B cell (primary cell): Measurements from ENCODE around the gene MYZAP. TPM values are rescaled to one million over a fixed set of nuclear protein-coding genes. Genes with fewer than 3 reads are reported as not detected.

Source experiments
- ATAC-seq: fragments of 200-7000 bp; cut with Tn5 transposase; one replicate; pipeline ENCODE4 v1.10.0; 2021; ENCODE audit warnings: low read depth, mild to moderate bottlenecking, moderate number of reproducible peaks, moderate library complexity
- CTCF ChIA-PET: fragments of 350-600 bp; sonication (Branson Sonifier 250); formaldehyde crosslinking; loops from one replicate; lab custom pipeline; 2021; ENCODE audit warnings: antibody characterized with exemption, inconsistent platforms; lab: Charles Lee
- POLR2A ChIA-PET: fragments of 350-600 bp; sonication (Branson Sonifier 250); formaldehyde crosslinking; loops from one replicate; lab custom pipeline; 2021; ENCODE audit warnings: antibody characterized with exemption; lab: Charles Lee
- DNase-seq: peaks from one replicate; pipeline ENCODE4 v3.0.0; 2013
- H2AFZ ChIP-seq: 2 replicates; pipeline ENCODE4 v1.6.1; 2012; ENCODE audit warnings: mild to moderate bottlenecking, low read depth, low read length; ENCODE audit not compliant: insufficient read depth, poor library complexity, severe bottlenecking
- H3K27ac ChIP-seq, 2 donors: 1 replicate in 1 of 2; 2 replicates in 1 of 2; pipeline ENCODE4 v1.5.1; 2012 to 2013; ENCODE audit warnings: low read length in 2 of 2, mild to moderate bottlenecking in 2 of 2, moderate library complexity in 1 of 2
- H3K27me3 ChIP-seq, 4 experiments: fragments of 200-600 bp in 1 of 4; sonication (generic) in 1 of 4; replicated peaks in 1 of 4; 1 replicate in 2 of 4; 2 replicates in 2 of 4; pipeline versions ENCODE4 v1.6.1 to v1.7.0; 2013 to 2016; ENCODE audit warnings: low read length in 3 of 4, mild to moderate bottlenecking in 2 of 4, mixed read lengths in 1 of 4, moderate library complexity in 1 of 4; ENCODE audit not compliant: insufficient read depth in 4 of 4, control insufficient read depth in 3 of 4; ENCODE audit errors: control extremely low read depth in 1 of 4
- H3K36me3 ChIP-seq, 2 experiments: replicated peaks in 1 of 2; 1 replicate in 1 of 2; 2 replicates in 1 of 2; pipeline versions ENCODE4 v1.6.1 to v1.7.1; 2013; ENCODE audit warnings: low read length in 1 of 2; ENCODE audit not compliant: insufficient read depth in 2 of 2, control insufficient read depth in 1 of 2; ENCODE audit errors: control extremely low read depth in 1 of 2, extremely low read depth in 1 of 2
- H3K4me1 ChIP-seq, 2 donors: fragments of 200-600 bp in 1 of 2; sonication (generic) in 1 of 2; 1 replicate in 1 of 2; 2 replicates in 1 of 2; pipeline versions ENCODE4 v1.5.1 to v1.6.1; 2013 to 2017; ENCODE audit warnings: low read length in 2 of 2; ENCODE audit not compliant: control insufficient read depth in 2 of 2, insufficient read depth in 2 of 2
- H3K4me2 ChIP-seq: replicated peaks from 2 replicates; pipeline ENCODE3; 2012; ENCODE audit warnings: mild to moderate bottlenecking, low read depth, low read length; ENCODE audit not compliant: poor library complexity, severe bottlenecking
- H3K4me3 ChIP-seq, 5 experiments: fragments of 200-600 bp in 1 of 5; sonication (generic) in 1 of 5; 1 replicate in 3 of 5; 2 replicates in 2 of 5; pipeline versions ENCODE4 v1.5.1 to v1.7.0; 2011 to 2016; ENCODE audit warnings: low read length in 4 of 5, mild to moderate bottlenecking in 4 of 5, low read depth in 2 of 5, control low read depth in 1 of 5, moderate library complexity in 1 of 5; ENCODE audit not compliant: insufficient read depth in 1 of 5; ENCODE audit errors: control extremely low read depth in 1 of 5, extremely low read depth in 1 of 5
- H3K79me2 ChIP-seq: fragments of 200-600 bp; sonication (generic); one replicate; pipeline ENCODE4 v1.6.0; 2016; ENCODE audit warnings: low read length; ENCODE audit not compliant: control insufficient read depth, insufficient read depth
- H3K9ac ChIP-seq: fragments of 200-600 bp; sonication (generic); 2 replicates; pipeline ENCODE4 v1.6.1; 2017; ENCODE audit warnings: mild to moderate bottlenecking, low read length, moderate library complexity
- H3K9me3 ChIP-seq, 3 donors: one replicate each; pipeline versions ENCODE4 v1.6.1 to v1.7.1; 2013; ENCODE audit warnings: low read length in 2 of 3; ENCODE audit not compliant: control insufficient read depth in 2 of 3, insufficient read depth in 1 of 3; ENCODE audit errors: control extremely low read depth in 1 of 3
- H4K20me1 ChIP-seq: 2 replicates; pipeline ENCODE4 v1.6.0; 2012; ENCODE audit warnings: mild to moderate bottlenecking, low read length; ENCODE audit not compliant: insufficient read depth, control insufficient read depth, poor library complexity, severe bottlenecking
- H3K27ac Mint-ChIP-seq: one replicate; pipeline ENCODE4 v1.8.0; 2021; ENCODE audit warnings: mixed read lengths
- H3K27me3 Mint-ChIP-seq: one replicate; pipeline ENCODE4 v1.8.0; 2021; ENCODE audit warnings: mixed read lengths
- H3K4me1 Mint-ChIP-seq: one replicate; pipeline ENCODE4 v1.8.0; 2021; ENCODE audit warnings: mixed read lengths
- H3K4me3 Mint-ChIP-seq: one replicate; pipeline ENCODE4 v1.8.0; 2021; ENCODE audit warnings: mixed read lengths
- H3K9me3 Mint-ChIP-seq: one replicate; pipeline ENCODE4 v1.8.0; 2022; ENCODE audit warnings: mixed read lengths; ENCODE audit not compliant: insufficient read depth
- CTCF ChIP-seq: fragments of 200-600 bp; IDR thresholded peaks from one replicate; pipeline ENCODE4 v1.8.0; 2022; ENCODE audit warnings: antibody characterized with exemption, mild to moderate bottlenecking
- EZH2 ChIP-seq: IDR thresholded peaks from 2 replicates; pipeline ENCODE4 v1.6.1; 2012; ENCODE audit warnings: borderline replicate concordance, low read depth, mild to moderate bottlenecking, moderate library complexity, low read length; ENCODE audit not compliant: insufficient read depth, poor library complexity, severe bottlenecking
- WGBS: methylation state at CpG from one replicate; pipeline ENCODE4 v1.1.5; 2013; ENCODE audit warnings: missing lambda C conversion rate; ENCODE audit not compliant: insufficient coverage; 5-methylcytosine and 5-hydroxymethylcytosine counted together
- intact Hi-C: fragments of 100-400 bp; cut with micrococcal nuclease; formaldehyde crosslinking; loops from one replicate; pipeline ENCODE4 v1.10.0; 2022
- polyA plus RNA-seq: library from polyadenylated mRNA; depleted of rRNA; stranded (reverse); fragments of >200 nt; gene quantifications from 2 replicates; pipeline ENCODE4 v1.2.3, GENCODE V29; 2012
- total RNA-seq, 2 donors: library from RNA; stranded (reverse); fragments of 120-200 nt in 1 of 2; gene quantifications; 1 replicate in 1 of 2; 2 replicates in 1 of 2; pipeline versions ENCODE4 v1.2.3 to v1.2.4, GENCODE V29; 2013 to 2022

The MYZAP gene
- total and polyA plus RNA-seq, 2 donors (not counting 1 experiment from before 2014, with no cell fraction given) = 1.0 to 2.8 TPM

- Mint-ChIP-seq H3K4me1 (no peaks in the 10 kb centered on the region), H3K27me3 (peaks cover 22% of the 10 kb centered on the region), H3K9me3 (no peaks in the 10 kb centered on the region), H3K27ac (no peak overlapping the region), H3K4me3 (no peak overlapping the region)
- Histone ChIP-seq H3K79me2 (no peaks in the 10 kb centered on the region), H3K4me1 (no peaks in the 10 kb centered on the region), H3K36me3 (no peaks in the 10 kb centered on the region), H3K9ac (no peak overlapping the region), H3K4me3 (no peak overlapping the region), H3K9me3 (no peaks in the 10 kb centered on the region), H3K27ac (no peak overlapping the region), H3K4me2 (no peak overlapping the region), H3K27me3 (no peaks in the 10 kb centered on the region), H2AFZ (no peak overlapping the region), H4K20me1 (no peaks in the 10 kb centered on the region)
- 97% methylated on average over 5 of the region's 9 CpGs for WGBS
- intact Hi-C loops = no loop called here
- CTCF ChIA-PET = no interaction called here
- TF ChIP-seq EZH2 = no peak
- POLR2A ChIA-PET = no interaction called here
- no peak for ATAC-seq
- DNase-seq = no peak
Measured at GRCh38 chr15:57675481-57676181, 83.9 kb downstream of the MYZAP start.

- H3K9me3 Mint-ChIP-seq = no peaks in the 10 kb centered on the region
- no peak overlapping the region for H3K9ac ChIP-seq
- TF ChIP-seq CTCF = no peak
- no peak for TF ChIP-seq EZH2
- intact Hi-C loops = no loop called here
- no peak overlapping the region for H3K4me3 ChIP-seq
- H3K4me1 ChIP-seq = no peaks in the 10 kb centered on the region
- no peak overlapping the region for H3K4me3 Mint-ChIP-seq
- POLR2A ChIA-PET = no interaction called here
- H2AFZ ChIP-seq = no peak overlapping the region
- peaks cover 22% of the 10 kb centered on the region for H3K27me3 Mint-ChIP-seq
- no peaks in the 10 kb centered on the region for H3K79me2 ChIP-seq
- 84% methylated on average over 5 of the region's 5 CpGs for WGBS
- H3K36me3 ChIP-seq = no peaks in the 10 kb centered on the region
- CTCF ChIA-PET = no interaction called here
- H3K27ac Mint-ChIP-seq = no peak overlapping the region
- H3K4me2 ChIP-seq = no peak overlapping the region
- H3K4me1 Mint-ChIP-seq = no peaks in the 10 kb centered on the region
- no peaks in the 10 kb centered on the region for H3K27me3 ChIP-seq
- ATAC-seq (no peak), DNase-seq (no peak)
- no peak overlapping the region for H3K27ac ChIP-seq
- no peaks in the 10 kb centered on the region for H4K20me1 ChIP-seq
- no peaks in the 10 kb centered on the region for H3K9me3 ChIP-seq
Measured at GRCh38 chr15:57676585-57676984, 84.9 kb downstream of the MYZAP start.
